BLaER1 treated with 17β-estradiol and CSF1 and Interleukin-3, amounts not matched to agents 10 nM and 100 nM (cell line): Measurements from ENCODE around the gene EIF4G3.
"Not testable (repeated sequence)": the region's sequence is repeated elsewhere in the genome, so short reads cannot be mapped to it uniquely, and the experiment has no call there.

Experiments
- H3K27ac ChIP-seq, 11 experiments: shearing (Covaris generic); formaldehyde crosslinking; 2 replicates each; pipeline ENCODE4 v1.8.1; 2022
- H3K27me3 ChIP-seq, 11 experiments: shearing (Covaris generic); formaldehyde crosslinking; 2 replicates each; pipeline ENCODE4 v1.8.1; 2022
- H3K36me3 ChIP-seq, 11 experiments: shearing (Covaris generic); formaldehyde crosslinking; 2 replicates each; pipeline ENCODE4 v1.8.1; 2022
- H3K4me1 ChIP-seq, 10 experiments: shearing (Covaris generic); formaldehyde crosslinking; 2 replicates each; pipeline ENCODE4 v1.8.1; 2022
- H3K4me2 ChIP-seq, 11 experiments: shearing (Covaris generic); formaldehyde crosslinking; 2 replicates each; pipeline ENCODE4 v1.8.1; 2022
- H3K4me3 ChIP-seq, 10 experiments: shearing (Covaris generic); formaldehyde crosslinking; 2 replicates each; pipeline ENCODE4 v1.8.1; 2022
- H3K9ac ChIP-seq, 11 experiments: shearing (Covaris generic); formaldehyde crosslinking; 2 replicates each; pipeline ENCODE4 v1.8.1; 2022
- H3K9me3 ChIP-seq, 11 experiments: shearing (Covaris generic); formaldehyde crosslinking; replicated peaks in 1 of 11; 2 replicates each; pipeline ENCODE4 v1.8.1; 2022
- H4K20me1 ChIP-seq, 11 experiments: shearing (Covaris generic); formaldehyde crosslinking; 2 replicates each; pipeline ENCODE4 v1.8.1; 2022
- Cebpa-rat ChIP-seq, 11 experiments: shearing (Covaris generic); IDR thresholded peaks; 2 replicates each; pipeline ENCODE4 v1.8.1; 2022

EIF4G3 gene

GRCh38 chr1:20930427-20930826 is 246.3 kb downstream of the EIF4G3 start:
- no peaks in the 10 kb centered on the region; a peak in 2 of 22 replicates for H4K20me1 ChIP-seq
- no peak overlapping the region for H3K9ac ChIP-seq
- peaks cover 21 to 37% (median 31%) of the 10 kb centered on the region in 10 experiments for H3K4me1 ChIP-seq
- H3K4me3 ChIP-seq, result no peak overlapping the region
- H3K4me2 ChIP-seq, result no peak overlapping the region; a peak in 1 of 22 replicates
- H3K36me3 ChIP-seq, result peaks cover 6 to 45% (median 28%) of the 10 kb centered on the region in 11 experiments; a peak in 18 of 22 replicates
- H3K27ac ChIP-seq, result no peak overlapping the region
- TF ChIP-seq Cebpa-rat (IDR thresholded peaks at IDR 0.05), result no peak
- H3K27me3 ChIP-seq, result no peaks in the 10 kb centered on the region
- no peaks in the 10 kb centered on the region for H3K9me3 ChIP-seq

- Histone ChIP-seq H3K4me2 (peak overlapping the region in 3 of 11 experiments; percentile 43 to 57 (median 48); a peak in 5 of 22 replicates), H3K4me1 (peaks cover 13 to 32% (median 24%) of the 10 kb centered on the region in 10 experiments), H3K27me3 (no peaks in the 10 kb centered on the region), H3K9ac (no peak overlapping the region), H4K20me1 (no peaks in the 10 kb centered on the region; a peak in 2 of 22 replicates), H3K36me3 (peaks cover 6 to 30% (median 22%) of the 10 kb centered on the region in 11 experiments; a peak in 18 of 22 replicates), H3K27ac (no peak overlapping the region), H3K9me3 (no peaks in the 10 kb centered on the region), H3K4me3 (no peak overlapping the region)
- TF ChIP-seq Cebpa-rat (IDR thresholded peaks at IDR 0.05), result no peak
Measured at GRCh38 chr1:20928146-20928545, 248.6 kb downstream of the EIF4G3 start.

- peaks cover 0 to 7% (median 0%) of the 10 kb centered on the region in 10 experiments; a peak in 4 of 20 replicates for H3K4me1 ChIP-seq
- no peak overlapping the region for H3K4me2 ChIP-seq
- no peak overlapping the region for H3K4me3 ChIP-seq
- H3K9ac ChIP-seq, result no peak overlapping the region
- no peaks in the 10 kb centered on the region for H3K27me3 ChIP-seq
- no peak for TF ChIP-seq Cebpa-rat (IDR thresholded peaks at IDR 0.05)
- no peak overlapping the region for H3K27ac ChIP-seq
- H3K9me3 ChIP-seq, result no peaks in the 10 kb centered on the region
- H4K20me1 ChIP-seq, result peaks cover 0 to 14% (median 0%) of the 10 kb centered on the region in 11 experiments; a peak in 4 of 22 replicates
- peaks cover 0 to 13% (median 0%) of the 10 kb centered on the region in 11 experiments; a peak in 6 of 22 replicates for H3K36me3 ChIP-seq
Measured at GRCh38 chr1:20921285-20921684, 255.4 kb downstream of the EIF4G3 start.

GRCh38 chr1:20913242-20913641 is 263.5 kb downstream of the EIF4G3 start:
- H3K36me3 ChIP-seq, result peaks cover 0 to 40% (median 19%) of the 10 kb centered on the region in 11 experiments; a peak in 18 of 22 replicates
- peaks cover 0 to 8% (median 4%) of the 10 kb centered on the region in 11 experiments; a peak in 5 of 22 replicates for H3K9me3 ChIP-seq
- H3K27ac ChIP-seq, result no peak overlapping the region
- H3K4me3 ChIP-seq, result no peak overlapping the region
- H4K20me1 ChIP-seq, result peaks cover 0 to 21% (median 0%) of the 10 kb centered on the region in 11 experiments; a peak in 6 of 22 replicates
- H3K27me3 ChIP-seq, result no peaks in the 10 kb centered on the region
- H3K9ac ChIP-seq, result no peak overlapping the region
- peaks cover 0 to 3% (median 0%) of the 10 kb centered on the region in 10 experiments; a peak in 4 of 20 replicates for H3K4me1 ChIP-seq
- TF ChIP-seq Cebpa-rat (IDR thresholded peaks at IDR 0.05), result no peak
- no peak overlapping the region for H3K4me2 ChIP-seq

- H3K9ac ChIP-seq, H3K27ac ChIP-seq, H4K20me1 ChIP-seq, H3K27me3 ChIP-seq, H3K4me2 ChIP-seq, H3K4me3 ChIP-seq, H3K9me3 ChIP-seq: not testable (repeated sequence)
- peaks cover 17 to 52% (median 34%) of the 10 kb centered on the region in 11 experiments; a peak in 21 of 22 replicates for H3K36me3 ChIP-seq
- H3K4me1 ChIP-seq, result peaks cover 0 to 12% (median 0%) of the 10 kb centered on the region in 10 experiments; a peak in 4 of 20 replicates
Measured at GRCh38 chr1:20907526-20907925, 269.2 kb downstream of the EIF4G3 start.

GRCh38 chr1:20903437-20903836 is 273.3 kb downstream of the EIF4G3 start:
- Histone ChIP-seq H3K27me3 (no peaks in the 10 kb centered on the region), H3K27ac (no peak overlapping the region), H3K9me3 (peaks cover 0 to 3% (median 0%) of the 10 kb centered on the region in 11 experiments; a peak in 2 of 22 replicates), H3K4me3 (no peak overlapping the region), H4K20me1 (no peaks in the 10 kb centered on the region; a peak in 1 of 22 replicates), H3K4me2 (no peak overlapping the region), H3K36me3 (peaks cover 27 to 57% (median 37%) of the 10 kb centered on the region in 11 experiments), H3K4me1 (peaks cover 0 to 12% (median 0%) of the 10 kb centered on the region in 10 experiments; a peak in 4 of 20 replicates), H3K9ac (no peak overlapping the region)
- no peak for TF ChIP-seq Cebpa-rat (IDR thresholded peaks at IDR 0.05)

- Histone ChIP-seq H3K4me1 (no peaks in the 10 kb centered on the region), H3K4me2 (no peak overlapping the region), H4K20me1 (no peaks in the 10 kb centered on the region; a peak in 1 of 22 replicates), H3K9me3 (no peaks in the 10 kb centered on the region), H3K36me3 (peaks cover 33 to 79% (median 51%) of the 10 kb centered on the region in 11 experiments), H3K4me3 (no peak overlapping the region), H3K27ac (no peak overlapping the region), H3K27me3 (no peaks in the 10 kb centered on the region), H3K9ac (no peak overlapping the region)
- TF ChIP-seq Cebpa-rat (IDR thresholded peaks at IDR 0.05), result no peak
Measured at GRCh38 chr1:20900056-20900455, 276.6 kb downstream of the EIF4G3 start.

GRCh38 chr1:20899154-20899972 is 277.3 kb downstream of the EIF4G3 start:
- H3K4me3 ChIP-seq, result no peak overlapping the region
- no peaks in the 10 kb centered on the region for H3K27me3 ChIP-seq
- TF ChIP-seq Cebpa-rat (IDR thresholded peaks at IDR 0.05), result no peak
- no peaks in the 10 kb centered on the region; a peak in 1 of 22 replicates for H4K20me1 ChIP-seq
- no peak overlapping the region for H3K9ac ChIP-seq
- H3K36me3 ChIP-seq, result peaks cover 30 to 79% (median 51%) of the 10 kb centered on the region in 11 experiments
- no peaks in the 10 kb centered on the region for H3K9me3 ChIP-seq
- H3K4me1 ChIP-seq, result no peaks in the 10 kb centered on the region
- no peak overlapping the region for H3K27ac ChIP-seq
- H3K4me2 ChIP-seq, result no peak overlapping the region

GRCh38 chr1:20896826-20897225 is 279.9 kb downstream of the EIF4G3 start:
- Histone ChIP-seq H3K9me3 (no peaks in the 10 kb centered on the region), H3K36me3 (peaks cover 49 to 85% (median 68%) of the 10 kb centered on the region in 11 experiments), H3K4me2 (no peak overlapping the region), H3K27ac (no peak overlapping the region), H3K4me1 (no peaks in the 10 kb centered on the region), H3K9ac (no peak overlapping the region), H4K20me1 (no peaks in the 10 kb centered on the region), H3K4me3 (no peak overlapping the region), H3K27me3 (no peaks in the 10 kb centered on the region)
- TF ChIP-seq Cebpa-rat (IDR thresholded peaks at IDR 0.05), result no peak
